Activated CD4-positive, alpha-beta T cell treated with anti-CD3 and anti-CD28 coated beads for 1 hour (primary cell): ENCODE data around the gene DPP6.

ENCODE experiments used
- DNase-seq: peaks from one replicate; pipeline ENCODE4 v3.0.0-alpha.2; 2020

The DPP6 gene

GRCh38 chr7:154783281-154783909, 731.2 kb downstream of the DPP6 start:
- DNase-seq: no peak

GRCh38 chr7:154785898-154786297, 733.7 kb downstream of the DPP6 start:
- no peak for DNase-seq

- no peak for DNase-seq
Measured at GRCh38 chr7:154789404-154789803, 737.2 kb downstream of the DPP6 start.

- no peak for DNase-seq
Measured at GRCh38 chr7:154791611-154792010, 739.4 kb downstream of the DPP6 start.

GRCh38 chr7:154792436-154793055, 740.3 kb downstream of the DPP6 start:
- no peak for DNase-seq

- DNase-seq: no peak
Measured at GRCh38 chr7:154794147-154794780, 742.1 kb downstream of the DPP6 start.

GRCh38 chr7:154795014-154795413, 742.8 kb downstream of the DPP6 start:
- no peak for DNase-seq

- no peak for DNase-seq
Measured at GRCh38 chr7:154795437-154795836, 743.2 kb downstream of the DPP6 start.

GRCh38 chr7:154804449-154804848, 752.3 kb downstream of the DPP6 start:
- no peak for DNase-seq

GRCh38 chr7:154812027-154812426, 759.8 kb downstream of the DPP6 start:
- no peak for DNase-seq

- DNase-seq: no peak
Measured at GRCh38 chr7:154817224-154817896, 765.2 kb downstream of the DPP6 start.

- no peak for DNase-seq
Measured at GRCh38 chr7:154827007-154827406, 774.8 kb downstream of the DPP6 start.

- DNase-seq: no peak
Measured at GRCh38 chr7:154832557-154833138, 780.5 kb downstream of the DPP6 start.

GRCh38 chr7:154836021-154836448, 783.8 kb downstream of the DPP6 start:
- DNase-seq: no peak

GRCh38 chr7:154837087-154837486, 784.9 kb downstream of the DPP6 start:
- no peak for DNase-seq

GRCh38 chr7:154837622-154838021, 785.4 kb downstream of the DPP6 start:
- DNase-seq: no peak

- DNase-seq: no peak
Measured at GRCh38 chr7:154840086-154840485, 787.9 kb downstream of the DPP6 start.

- DNase-seq: no peak
Measured at GRCh38 chr7:154841731-154842331, 789.6 kb downstream of the DPP6 start.

- DNase-seq: no peak
Measured at GRCh38 chr7:154842591-154842990, 790.4 kb downstream of the DPP6 start.

- no peak for DNase-seq
Measured at GRCh38 chr7:154843670-154844237, 791.6 kb downstream of the DPP6 start.

GRCh38 chr7:154844499-154844898, 792.3 kb downstream of the DPP6 start:
- DNase-seq: no peak

GRCh38 chr7:154844955-154845354, 792.8 kb downstream of the DPP6 start:
- no peak for DNase-seq

- DNase-seq: no peak
Measured at GRCh38 chr7:154848464-154848863, 796.3 kb downstream of the DPP6 start.
